IPS-11a (cell line): Measurements from ENCODE around the gene ASB13.
"Not testable (repeated sequence)": the region's sequence is repeated elsewhere in the genome, so short reads cannot be mapped to it uniquely, and the experiment has no call there.

Experiments used
- H3K4me3 ChIP-seq: one replicate; pipeline ENCODE4 v1.5.1; 2013; ENCODE audit warnings: low read depth, low read length, control low read depth

ASB13 gene

DNA sequence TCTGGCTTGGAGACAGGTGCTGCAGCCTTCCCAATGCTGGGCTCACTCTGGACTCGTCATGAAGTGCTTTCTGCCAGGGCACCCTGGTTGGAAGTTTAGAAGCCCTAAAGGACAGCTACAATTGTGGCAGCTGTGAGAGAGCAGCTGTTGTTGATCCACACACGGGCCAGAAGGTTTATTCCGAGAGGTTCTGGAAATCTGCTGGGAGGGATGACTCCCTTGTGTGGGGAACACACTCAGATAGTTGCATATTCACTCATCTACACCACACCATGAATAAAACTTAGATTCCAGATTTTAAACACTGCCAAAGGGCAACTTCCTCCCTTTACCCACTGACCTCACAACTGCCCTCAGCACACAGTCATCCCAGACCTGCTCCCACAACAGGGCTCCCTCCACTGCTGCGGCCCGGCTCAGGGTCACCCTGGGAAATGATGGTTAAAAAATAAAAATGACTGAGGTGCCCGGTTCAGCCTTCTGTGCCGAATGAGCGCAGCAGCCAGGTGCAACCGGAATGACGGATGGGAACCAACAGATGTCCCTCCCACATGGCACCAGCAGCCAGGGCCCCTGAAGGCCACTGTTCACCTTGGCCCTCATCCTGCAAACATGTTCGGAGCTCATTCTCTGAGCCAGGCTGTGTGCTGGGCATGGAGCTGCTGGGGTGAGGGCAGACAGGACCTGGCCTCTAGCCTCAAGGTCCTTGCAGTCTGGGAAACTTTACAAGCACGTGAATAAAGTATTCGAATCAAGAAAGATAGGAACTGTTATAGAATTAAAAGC, 40.2 kb downstream of the ASB13 start:
- H3K4me3 ChIP-seq, result no peak overlapping the region

DNA sequence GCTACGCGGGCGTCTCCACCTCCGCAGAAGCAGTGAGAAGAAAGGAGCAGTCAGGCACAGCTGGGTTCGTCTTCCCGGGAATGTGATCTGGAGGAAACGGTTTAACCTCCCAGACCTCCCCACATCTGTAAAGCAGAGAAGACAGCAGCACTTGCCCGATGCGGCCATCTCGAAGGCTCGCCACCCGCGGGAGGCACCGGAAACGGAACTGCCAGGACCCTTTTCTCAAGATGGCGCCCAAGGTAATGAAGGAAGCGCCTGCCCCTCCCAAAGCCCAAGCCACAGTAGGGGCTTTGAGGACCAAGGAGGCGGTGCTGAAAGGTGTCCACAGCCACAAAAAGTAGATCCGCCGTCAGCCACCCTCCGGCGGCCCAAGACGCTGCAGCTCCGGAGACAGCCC, 41.7 kb downstream of the ASB13 start:
- H3K4me3 ChIP-seq, result no peak overlapping the region

DNA sequence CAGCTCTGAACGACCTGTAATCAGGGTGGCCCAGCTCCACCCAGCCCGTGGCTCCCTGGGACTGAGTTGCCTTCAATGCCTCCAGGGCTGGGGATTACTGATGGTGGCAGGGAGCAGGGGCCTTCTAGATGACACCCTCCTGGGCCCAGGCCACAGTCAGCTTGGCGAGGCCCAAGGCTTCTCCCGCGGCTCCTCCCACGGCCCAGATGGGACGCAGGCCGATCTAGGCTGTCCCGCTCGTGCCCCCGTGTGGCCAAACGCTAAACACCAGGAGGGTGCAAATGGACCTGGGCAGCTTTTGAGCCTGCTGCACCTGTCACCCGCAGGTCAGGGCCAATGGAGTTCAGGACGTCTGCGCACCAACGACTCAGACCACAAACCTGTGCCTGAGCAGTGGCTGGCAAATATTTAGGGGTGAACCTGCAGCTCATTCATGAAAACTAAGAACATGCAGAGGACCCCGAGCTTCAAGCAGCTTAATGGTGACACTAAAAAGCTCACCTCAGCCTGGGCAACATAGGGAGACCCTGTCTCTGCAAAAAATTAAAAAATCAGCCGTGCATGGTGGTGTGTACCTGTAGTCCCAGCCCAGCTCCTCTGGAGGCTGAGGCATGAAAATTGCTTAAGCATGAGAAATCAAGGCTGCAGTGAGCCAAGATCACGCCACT, 43.2 kb downstream of the ASB13 start:
- no peak overlapping the region for H3K4me3 ChIP-seq

DNA sequence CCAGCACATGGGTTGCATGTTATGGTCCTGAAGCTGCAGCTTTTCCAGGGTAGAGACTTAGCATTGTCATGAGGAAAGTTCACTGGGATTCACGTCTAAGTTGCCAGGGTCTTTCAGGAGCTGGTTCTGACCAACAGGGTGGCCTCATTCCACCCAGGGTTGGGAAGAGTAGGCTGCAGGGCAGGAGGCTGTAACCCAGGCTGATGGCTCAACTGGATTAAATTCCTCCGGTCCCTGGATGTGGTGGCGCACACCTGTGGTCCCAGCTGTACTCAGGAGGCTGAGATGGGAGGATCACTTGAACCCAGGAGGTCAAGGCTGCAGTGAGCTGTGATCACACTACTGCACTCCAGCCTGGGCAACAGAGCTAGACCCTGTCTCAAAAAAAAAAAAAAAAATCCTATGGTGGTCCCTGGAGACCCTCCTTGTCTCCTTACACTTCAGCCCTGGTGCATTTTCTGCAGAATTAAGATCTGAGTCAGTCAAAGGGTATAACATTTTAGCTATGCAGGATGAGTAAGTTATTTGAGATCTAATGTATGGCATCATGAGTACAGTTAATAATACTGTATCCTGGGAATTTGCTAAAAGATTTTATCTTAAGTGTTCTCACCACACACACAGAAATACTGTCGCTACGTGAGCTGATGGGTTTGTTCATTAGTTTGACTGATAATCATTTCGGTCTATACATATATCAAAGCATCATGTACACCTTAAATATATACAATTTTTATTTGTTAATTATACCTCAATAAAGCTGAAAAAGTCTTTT, 44.0 kb downstream of the ASB13 start:
- H3K4me3 ChIP-seq, result no peak overlapping the region

DNA sequence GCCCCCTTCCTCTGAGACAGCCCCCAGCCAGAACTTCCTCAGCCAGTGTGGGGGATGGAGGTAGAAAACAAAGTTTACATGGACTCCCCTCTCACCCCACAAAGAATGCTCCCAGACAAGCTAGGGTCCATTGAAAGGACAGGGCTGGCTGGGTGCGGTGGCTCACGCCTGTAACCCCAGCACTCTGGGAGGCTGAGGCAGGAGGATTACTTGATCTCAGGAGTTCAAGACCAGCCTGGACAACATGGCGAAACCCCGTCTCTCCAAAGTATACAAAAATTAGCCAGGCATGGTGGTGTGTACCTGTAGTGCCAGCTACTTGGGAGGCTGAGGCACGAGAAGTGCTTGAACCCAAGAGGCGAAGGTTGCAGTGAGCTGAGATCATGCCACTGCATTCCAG, 45.0 kb downstream of the ASB13 start:
- H3K4me3 ChIP-seq, result not testable (repeated sequence)

DNA sequence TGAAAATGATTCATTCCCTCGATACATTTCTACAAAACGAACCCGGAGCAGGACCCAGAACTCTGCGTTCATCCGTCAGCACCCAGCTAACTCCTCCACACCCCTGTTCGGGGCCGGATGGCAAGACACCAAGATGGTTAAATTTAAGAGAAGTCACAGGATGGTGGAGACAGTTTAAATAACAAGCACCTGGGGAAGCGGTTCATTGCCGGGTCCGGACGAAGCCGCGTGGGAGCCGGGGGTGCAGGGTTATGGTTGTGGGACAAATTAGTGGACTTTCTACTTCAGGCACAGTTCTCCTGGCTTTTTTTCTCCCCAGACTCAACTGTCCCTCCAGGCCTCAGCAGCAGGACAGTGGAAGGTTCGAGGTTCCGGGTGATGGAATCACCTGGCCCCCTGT, 45.4 kb downstream of the ASB13 start:
- no peak overlapping the region for H3K4me3 ChIP-seq

DNA sequence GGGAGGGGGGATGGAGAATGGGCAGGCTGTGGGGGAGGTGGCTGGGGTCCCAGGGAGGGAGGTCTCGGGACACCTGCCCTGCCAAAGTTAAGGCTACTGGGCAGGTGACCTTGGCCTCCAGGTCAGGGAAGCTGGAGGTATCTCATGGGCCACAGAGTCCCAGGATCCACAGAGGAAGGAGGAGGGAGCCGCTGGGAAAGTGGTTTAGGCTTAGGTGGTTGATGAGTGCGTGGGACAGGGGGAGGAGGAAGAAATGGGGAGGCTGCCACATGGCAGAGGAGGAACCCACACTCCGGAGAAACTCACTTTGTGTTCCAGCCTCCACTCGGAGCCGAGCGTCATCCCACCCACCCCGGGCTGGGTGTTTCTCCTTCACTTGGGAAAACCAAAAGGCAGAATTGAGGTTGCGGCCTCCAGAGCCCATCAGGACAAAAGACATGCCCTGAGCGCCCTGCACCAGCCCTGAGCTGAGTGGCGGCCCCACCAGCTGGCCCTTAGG, 46.1 kb downstream of the ASB13 start:
- H3K4me3 ChIP-seq, result no peak overlapping the region

DNA sequence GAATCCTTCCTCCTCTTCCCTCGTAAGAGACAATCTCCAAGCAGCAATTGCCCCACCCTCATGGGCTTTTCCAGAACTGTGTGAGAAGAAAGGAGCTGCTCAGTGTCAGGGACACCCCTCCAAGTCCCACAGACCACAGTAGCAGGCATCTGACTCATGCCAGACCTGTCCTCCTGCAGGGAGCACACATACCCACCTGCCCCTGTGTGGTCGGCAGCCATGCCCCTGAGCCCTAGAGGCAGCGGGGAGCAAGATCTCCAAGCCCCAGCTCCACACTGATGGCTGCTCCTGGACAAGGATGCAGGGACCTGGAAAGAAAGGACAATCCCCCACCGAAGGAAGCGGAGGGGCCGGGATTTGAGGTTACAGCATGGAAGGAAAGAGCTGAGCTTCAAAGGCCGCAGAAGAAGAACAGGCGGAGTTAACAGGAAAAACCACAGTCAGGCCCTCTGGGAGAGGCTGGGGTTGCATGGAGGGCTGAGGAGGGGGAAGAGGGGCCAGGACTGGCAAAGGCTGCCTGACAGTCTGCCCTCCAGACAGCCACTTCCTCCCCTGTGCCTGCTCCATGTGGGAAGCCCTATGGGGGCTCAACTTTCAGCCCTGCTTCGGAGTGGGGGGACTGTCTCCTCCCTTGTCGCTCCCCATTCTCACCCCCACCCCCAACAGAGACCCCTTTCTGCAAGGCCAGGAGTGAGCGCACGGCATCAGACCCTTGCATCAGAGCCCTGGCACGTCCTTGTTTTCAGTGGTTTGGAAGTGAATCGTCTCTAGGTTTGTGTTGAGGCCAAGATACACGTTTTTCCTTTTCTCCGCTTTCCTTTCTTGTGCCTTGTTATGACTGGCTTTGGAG, 46.8 kb downstream of the ASB13 start:
- no peak overlapping the region for H3K4me3 ChIP-seq

DNA sequence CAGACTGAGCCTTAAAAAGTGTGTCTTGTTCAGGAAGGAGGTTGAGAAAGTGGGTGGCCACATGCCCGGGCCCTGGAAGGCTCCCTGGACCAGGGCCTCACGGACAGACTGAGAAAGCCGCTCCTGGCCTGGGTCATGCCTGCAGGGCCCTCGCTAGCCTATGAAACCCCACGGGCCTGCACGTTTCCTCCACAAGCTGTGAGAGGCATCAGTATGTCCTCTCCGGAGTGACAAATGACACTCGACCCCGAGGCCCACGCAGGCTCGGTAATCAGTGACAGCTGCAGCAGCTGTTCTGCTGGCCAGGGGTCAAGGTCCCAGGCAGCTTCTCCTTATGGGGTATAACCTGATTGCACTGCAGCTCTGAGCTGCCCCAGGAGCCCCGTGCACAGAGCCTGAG, 47.6 kb downstream of the ASB13 start:
- H3K4me3 ChIP-seq, result no peak overlapping the region

DNA sequence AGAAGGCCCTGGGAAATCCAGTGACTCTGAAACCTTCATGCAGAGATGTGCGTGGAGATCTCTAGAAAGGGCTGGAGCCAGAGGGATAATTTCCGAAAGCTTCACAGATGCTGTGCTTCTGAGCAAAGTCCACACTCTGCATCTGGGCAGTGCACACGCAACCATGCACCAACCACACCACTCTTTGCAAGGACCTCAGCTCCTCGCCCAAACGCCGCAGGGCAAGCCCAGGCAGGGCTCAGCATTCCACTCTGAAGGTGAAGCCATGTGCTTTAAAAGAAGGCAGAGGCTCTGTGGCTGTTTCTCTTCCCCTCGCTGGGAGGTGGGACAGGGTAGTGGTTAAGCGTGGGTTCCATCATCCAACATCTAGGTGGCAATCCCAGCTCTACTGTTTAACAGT, 48.4 kb downstream of the ASB13 start:
- H3K4me3 ChIP-seq, result no peak overlapping the region

DNA sequence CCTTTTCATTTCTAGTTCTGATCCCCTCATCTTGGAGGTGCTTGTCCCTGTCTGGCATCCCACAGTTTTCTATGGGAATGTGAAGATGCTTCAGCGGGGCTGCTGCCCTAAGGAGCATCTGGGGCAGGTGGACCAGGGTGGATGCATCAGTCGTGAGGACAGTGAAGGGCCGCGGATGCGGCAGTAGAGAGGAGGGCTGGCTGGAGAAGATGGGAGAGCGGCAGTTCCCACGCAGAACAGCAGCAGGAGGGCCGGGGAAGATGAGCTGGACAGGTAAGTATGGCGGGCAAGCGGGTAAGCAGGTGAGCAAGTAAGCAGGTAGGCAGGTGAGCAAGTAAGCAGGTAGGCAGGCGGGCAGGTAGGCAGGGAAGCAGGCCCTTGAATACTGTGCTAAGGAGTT, 48.9 kb downstream of the ASB13 start:
- H3K4me3 ChIP-seq, result no peak overlapping the region

DNA sequence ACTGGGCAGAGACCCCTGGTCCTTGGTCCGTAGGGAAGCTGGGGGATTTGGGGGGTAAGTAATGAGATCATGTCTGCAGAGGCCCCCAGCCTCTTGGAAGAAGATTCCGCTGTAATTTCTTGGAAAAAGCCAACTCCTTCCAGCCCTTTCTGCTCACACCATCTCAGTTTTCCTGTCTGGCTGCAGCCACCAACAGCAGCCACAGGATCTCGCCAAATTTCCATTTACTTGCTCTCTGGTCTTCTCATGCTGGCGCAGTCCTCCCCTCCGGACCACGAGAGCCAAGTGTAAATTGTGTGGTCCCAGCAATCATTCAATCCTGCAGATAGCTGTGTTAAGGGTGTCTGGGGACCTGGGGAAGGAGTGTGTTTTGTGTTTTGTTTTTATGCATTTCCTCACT, 49.6 kb downstream of the ASB13 start:
- H3K4me3 ChIP-seq, result no peak overlapping the region

DNA sequence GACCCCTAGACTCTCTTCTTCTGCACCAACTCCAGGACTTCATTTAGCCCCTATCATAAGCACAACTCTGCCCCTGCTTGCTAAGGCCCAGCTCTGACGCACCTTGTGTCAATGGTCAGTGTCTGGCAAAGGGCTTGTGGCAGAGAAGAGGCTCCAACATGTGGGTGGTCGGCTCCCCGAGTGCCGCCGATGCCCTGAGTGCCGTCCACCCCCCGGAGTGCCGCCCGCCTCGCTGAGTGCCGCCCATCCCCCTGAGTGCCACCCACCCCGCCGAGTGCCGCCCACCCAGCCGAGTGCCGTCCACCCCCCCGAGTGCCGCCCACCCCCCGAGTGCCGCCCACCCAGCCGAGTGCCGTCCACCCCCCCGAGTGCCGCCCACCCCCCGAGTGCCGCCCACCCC, 50.3 kb downstream of the ASB13 start:
- H3K4me3 ChIP-seq, result no peak overlapping the region

DNA sequence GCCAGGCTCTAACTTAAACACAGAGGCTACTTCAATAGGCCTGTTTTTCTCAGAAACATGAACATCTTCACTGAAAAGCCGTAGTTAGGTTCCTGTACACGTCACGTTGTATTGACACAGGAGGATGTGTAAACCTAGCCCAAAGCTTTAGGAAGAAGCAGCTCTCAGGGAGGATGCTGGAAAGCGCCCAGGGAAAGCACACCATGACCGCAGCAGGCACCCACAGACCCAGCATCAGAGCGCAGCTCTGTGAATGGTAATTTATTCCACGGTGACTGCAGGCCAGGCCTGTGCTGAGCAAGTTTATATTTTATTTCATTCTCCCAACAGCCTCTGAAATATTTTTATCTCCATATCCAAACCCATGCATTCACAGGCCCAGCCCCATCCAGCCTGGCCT, 51.1 kb downstream of the ASB13 start:
- H3K4me3 ChIP-seq, result no peak overlapping the region

DNA sequence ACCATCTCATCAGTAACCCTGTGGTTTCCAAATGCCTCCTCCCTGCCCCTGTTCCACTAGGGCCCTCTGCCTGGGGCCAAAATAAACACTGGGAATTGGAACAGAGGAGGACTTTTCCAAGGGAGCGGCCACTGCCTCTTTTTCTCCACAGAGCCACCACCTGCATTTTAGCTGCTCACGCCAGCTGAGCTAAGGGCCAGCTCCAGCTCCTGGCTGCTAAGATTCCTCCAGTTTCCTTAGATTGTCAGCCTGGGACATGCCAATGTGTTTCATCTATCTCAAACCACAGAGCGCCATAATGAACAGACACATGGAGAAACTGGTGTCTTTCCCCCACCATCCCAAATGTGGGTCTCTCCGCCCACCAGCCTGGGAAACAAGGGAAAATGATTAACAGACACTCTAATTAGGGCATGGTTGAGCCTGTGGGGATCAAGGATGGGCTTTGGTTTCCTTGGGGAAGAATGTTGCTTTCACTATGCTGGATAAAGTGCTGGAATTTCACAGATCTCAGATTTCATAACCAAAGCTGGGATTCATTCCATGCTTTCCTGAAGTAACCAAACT, 52.2 kb downstream of the ASB13 start:
- no peak overlapping the region for H3K4me3 ChIP-seq

DNA sequence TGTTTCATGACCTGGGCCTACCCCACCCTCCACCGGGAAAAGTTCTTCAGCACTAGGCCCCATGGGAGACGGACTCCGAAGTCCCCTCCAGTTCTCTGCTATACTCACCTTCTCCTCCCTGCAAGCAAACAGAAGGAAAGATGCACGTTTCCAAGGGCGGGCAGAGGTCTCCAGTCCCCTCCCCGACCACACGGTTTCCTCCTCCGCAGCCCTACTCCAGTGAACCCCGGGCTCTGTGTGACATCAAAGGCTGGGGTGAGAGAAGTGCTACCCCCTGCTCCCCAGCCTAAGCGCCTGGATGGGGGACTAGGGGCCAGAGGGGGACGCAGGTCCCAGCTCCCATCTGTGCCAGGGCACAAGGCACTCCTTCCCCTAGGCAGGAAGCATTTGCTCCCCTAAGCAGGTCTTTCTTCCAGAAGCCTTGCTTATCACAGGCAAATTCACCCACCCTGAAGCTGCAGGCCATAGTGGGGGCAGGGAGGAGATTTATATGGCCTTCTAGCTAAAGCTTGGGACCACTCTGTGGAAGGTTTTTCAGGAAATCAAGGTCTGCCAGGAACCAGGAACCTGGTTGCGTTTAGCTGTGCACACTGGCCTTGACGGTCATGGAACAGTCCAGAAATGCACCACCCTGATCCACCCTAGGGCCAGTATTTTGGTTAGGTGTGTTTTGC, 52.8 kb downstream of the ASB13 start:
- no peak overlapping the region for H3K4me3 ChIP-seq

DNA sequence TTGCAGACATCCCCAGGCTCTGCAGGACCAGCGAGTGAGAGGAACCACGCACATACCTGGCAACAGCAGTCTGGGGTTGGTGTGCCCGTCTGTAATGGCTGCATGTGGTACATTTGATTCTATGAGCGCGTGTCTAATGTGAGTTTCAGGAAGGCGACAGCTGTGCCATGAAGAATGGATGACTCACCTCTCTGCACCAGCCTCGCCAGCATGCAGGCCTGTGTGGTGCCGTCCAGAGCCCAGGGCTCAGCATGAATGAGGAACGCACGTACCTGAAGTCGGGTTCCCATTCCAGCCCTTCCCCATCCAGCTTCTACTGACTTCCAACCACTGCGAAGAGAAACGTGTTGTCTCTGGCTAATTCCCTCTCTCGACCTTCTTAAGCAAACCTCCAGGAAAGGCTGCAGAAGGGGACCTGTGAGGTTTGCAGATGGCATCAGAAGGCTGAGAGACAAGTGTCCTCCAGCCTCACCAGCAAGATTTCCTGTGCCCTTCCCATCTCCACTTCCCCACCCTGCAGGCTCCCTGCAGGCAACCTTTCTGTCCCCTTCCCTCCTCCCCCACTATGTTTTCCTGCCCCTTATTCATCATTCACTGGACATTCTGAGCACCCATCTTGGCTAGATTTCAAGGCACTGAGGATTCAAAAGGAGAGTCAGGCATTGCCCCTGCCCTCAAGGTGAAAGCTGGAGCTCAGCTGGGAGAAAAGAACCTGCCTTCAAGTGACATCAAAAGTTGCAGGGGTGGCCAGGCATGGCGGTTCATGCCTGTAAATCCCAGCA, 54.3 kb downstream of the ASB13 start:
- no peak overlapping the region for H3K4me3 ChIP-seq

DNA sequence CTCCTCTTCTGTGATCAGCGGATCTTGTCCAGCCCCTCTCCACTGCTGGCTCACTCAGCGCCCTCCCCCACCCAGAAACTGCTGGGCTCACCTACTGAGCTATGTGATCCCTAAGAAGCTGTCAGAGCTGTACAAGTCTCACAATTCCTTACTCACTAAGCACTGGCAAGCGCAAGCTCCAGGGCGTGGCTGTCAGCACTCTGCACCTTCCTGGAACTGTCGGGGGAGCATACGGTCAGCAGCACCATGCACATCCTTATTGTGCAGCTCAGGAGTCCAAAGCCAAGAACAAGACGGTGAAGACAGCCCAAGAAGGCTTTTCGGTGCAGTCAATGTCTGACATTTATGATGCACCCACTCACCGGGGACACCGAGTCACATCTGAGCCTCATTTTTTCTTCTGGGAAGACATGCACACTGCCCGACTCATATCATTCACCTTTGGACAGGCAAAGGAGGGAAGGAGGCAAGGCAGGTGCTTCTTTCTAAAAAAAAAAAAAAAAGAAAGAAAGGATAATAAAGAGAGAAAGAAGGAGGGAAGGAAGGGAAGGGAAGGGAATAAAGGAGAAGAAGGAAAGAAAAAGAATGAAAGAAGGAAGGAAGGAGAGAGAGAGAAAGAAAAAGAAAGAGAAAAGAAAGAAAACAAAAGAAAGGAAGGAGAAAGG, 56.3 kb downstream of the ASB13 start:
- H3K4me3 ChIP-seq, result no peak overlapping the region
